NCI-H226 (cell line): ENCODE data around the gene ESR2.
"Not testable (repeated sequence)": the region's sequence is repeated elsewhere in the genome, so short reads cannot be mapped to it uniquely, and the experiment has no call there.

Source experiments
- DNase-seq: peaks from one replicate; pipeline ENCODE4 v3.0.0-alpha.2; 2015

The ESR2 gene

DNA sequence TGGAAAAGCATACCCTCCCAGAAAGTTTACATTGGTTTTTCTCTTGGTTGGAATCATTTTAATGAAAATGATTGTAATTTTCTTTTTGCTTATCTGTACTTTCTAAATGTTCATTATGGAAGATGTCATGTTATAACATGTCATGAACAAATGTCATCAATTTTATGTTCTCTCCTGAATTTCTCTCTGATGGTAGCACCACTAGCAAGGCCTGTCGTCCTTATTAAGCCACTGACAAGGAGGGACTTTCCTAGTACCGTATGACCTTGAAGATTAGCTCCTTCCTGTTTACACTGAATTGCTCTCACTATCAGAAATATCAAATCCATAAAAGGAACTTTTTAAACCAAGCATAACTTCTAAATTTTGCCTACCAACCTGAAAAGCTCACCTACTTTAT, 99.0 kb downstream of the ESR2 start:
- DNase-seq: no peak

DNA sequence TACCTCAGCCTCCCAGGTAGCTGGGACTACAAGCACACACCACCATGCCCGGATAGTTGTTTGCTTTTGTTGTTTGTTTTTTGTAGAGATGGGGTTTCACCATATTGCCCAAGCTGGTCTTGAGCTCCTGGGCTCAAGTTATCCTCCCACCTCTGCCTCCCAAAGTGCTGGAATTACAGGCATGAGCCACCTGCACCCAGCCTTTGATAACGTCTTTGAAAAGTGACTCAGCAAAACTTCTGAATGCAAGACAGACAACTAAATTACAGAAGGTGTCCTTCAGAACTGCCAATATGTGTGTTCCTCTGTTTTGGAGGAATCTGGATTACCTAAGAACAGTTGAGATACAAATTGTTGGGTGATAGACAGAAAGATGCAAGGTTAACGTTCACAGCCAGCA, 99.8 kb downstream of the ESR2 start:
- peak; percentile 30 for DNase-seq

DNA sequence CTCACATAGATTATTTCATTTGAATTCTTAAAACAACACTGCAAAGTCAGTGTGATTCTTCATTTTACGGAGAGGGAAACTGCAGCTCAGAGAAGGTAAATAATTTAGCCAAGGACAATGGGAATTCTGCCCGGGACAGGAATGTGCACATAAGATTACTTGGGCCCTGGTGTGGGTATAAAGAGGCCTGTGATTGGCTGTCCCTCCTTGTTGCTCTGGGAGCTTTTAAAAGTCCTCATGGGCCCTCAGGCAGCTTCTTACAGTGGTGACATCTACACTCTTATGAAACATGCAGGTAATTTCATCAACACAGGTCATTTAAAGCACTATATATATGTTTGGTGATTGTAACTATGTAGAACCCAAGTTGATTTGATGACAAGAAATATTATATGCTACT, 100.3 kb downstream of the ESR2 start:
- DNase-seq: no peak

DNA sequence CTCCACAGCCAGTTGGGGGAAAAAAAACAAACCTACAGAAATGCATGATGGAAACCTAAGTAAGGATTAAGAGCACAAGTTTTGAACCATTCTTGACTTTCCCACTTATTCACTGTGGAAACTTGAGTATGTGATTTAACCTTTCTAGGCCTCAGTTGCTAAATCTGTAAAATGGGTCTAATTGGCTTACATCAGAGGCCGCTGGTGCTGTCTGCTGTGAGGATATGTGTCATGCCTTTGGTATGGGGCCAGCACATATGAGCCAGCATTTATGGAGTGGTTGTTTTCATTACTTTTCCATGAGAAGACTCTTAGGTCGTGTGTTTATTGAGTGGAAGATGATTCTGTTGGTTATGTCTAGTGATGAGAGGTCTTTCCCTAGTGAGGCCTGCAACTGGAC, 102.4 kb downstream of the ESR2 start:
- DNase-seq: peak; percentile 63

DNA sequence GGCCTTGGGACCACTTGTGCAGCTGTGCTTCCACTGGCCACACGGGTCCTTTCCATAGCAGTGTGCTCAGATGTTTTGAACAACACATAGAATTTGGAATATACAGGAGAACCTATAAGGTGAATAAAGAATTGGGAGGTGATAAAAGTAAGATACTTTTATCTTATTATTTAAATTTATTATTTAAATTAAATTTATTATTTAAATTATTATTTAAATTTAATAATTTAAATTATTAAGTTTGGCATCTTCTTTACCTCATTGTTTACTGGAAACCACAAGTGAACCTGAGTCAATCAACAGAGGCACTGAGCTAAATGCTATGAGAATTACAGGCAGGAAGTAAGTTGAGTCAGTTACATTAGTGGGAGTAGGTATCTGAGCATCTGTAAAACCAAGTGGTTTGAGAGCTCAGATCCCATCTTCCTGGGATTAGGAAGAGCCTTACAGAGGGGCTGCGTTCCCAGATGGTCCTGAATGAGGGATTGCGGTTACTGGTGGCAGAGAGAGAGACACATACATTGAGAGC, 103.1 kb downstream of the ESR2 start:
- DNase-seq: peak; percentile 23

DNA sequence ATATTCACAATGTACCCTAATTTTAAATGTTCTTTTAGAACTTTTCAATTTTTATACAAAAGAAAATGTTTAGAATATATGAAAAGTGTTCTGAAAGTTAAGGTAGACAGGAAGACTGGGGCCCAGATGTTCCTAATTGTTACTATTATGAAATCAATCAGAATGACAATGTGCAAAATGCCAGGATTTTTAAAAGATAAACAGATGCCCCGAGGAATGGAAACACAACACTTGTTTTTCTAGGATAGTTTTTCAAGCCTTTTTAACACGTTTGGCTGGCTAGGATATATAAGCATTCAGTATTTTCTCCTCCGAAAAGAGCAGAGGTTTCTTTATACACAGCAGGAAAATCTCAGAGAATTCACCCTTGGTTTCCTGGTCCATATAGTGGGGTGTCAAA, 106.8 kb downstream of the ESR2 start:
- no peak for DNase-seq

DNA sequence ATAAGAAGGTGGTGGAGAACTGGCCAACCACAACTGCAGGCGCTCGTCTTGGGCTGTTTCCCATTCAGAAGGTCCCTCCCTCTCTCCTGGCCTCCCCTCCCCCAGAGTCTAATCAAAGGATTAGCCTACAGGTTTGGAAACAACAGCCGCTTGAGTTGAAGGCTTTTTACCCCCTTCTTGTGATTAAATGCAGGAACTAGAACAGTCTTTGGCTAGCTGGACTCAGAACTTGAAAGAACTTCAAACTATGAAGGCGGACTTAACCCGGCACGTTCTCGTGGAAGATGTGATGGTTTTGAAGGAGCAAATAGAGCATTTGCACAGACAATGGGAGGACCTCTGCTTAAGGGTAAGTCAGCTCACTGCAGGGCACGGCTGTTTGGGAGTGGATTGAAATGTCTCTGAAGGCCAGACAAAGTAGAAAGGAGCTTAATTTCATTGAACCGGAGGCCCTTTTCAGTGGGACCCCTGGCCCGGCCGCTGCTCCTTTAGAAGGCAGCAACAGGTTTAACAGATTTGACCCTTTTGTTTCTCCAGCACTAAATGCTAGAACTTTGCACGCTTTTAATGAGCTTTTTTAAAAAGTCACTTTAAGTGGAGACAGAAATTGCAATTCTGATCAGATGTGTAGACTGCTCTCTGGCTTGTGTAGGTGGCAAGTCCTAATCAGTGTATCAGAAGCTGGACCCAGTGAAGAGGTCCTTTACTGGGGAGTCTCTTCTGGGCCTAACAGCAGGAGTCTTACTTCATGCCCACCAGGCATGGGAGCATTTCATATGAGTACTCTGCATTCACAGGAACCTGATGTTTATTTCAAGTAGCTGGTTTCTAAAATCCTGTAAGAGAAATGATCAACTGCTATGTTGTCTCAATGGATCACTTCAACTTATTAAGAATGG, 107.7 kb downstream of the ESR2 start:
- DNase-seq: no peak

DNA sequence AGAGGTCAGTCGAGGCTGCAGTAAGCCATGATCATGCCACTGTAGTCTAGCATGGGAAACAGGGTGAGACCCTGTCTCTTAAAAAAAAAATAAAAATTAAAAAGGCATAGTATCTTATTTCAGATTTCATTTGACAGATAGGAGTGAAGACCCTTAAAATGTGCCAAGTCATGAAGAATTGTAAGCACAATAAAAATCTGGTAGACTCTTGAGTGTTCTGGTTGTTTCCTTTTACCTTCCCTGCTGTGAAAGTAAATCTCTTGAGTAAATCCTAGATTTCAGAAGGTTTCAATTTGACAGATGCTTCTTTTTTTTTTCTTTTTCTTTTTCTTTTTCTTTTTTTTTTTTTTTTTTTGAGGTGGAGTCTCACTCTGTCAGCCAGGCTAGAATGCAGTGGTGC, 109.0 kb downstream of the ESR2 start:
- no peak for DNase-seq

DNA sequence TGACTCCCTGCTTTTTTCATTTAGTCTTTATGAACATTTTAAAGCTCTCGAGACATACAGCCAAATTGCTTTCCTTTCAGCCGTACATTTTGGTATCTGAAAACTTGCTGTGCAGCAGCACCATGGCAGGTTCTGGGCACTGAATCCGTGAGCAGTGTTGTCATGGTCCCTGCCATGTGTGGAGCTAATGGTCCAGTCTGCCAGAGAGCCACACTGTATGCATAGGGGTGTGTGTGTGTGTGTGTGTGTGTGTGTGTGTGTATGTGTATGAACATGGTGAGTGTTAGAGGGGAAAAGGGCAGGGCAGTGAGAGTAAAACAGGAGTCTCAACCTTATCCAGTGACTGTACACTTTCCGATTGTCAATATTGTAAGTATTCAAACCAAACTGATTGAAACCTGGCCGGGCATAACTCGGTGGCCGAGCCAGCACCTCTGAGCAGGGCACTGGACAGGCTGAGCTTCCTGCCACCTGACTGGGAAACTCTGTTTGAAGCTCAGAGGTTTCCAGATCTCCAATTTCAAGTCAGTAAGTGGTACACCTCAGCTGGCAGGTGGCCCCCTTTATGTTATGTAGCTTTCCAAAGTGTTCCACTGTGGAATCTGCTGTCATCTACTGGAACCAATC, 110.0 kb downstream of the ESR2 start:
- DNase-seq: no peak

DNA sequence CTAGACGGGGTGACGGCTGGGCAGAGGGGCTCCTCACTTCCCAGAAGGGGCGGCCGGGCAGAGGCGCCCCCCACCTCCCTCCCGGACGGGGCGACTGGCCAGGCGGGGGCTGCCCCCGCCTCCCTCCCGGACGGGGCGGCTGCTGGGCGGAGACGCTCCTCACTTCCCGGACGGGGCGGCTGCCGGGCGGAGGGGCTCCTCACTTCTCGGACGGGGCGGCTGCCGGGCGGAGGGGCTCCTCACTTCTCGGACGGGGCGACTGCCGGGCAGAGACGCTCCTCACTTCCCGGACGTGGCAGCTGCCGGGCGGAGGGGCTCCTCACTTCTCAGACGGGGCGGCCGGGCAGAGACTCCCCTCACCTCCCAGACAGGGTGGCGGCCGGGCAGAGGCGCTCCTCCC, 111.3 kb downstream of the ESR2 start:
- not testable (repeated sequence) for DNase-seq

DNA sequence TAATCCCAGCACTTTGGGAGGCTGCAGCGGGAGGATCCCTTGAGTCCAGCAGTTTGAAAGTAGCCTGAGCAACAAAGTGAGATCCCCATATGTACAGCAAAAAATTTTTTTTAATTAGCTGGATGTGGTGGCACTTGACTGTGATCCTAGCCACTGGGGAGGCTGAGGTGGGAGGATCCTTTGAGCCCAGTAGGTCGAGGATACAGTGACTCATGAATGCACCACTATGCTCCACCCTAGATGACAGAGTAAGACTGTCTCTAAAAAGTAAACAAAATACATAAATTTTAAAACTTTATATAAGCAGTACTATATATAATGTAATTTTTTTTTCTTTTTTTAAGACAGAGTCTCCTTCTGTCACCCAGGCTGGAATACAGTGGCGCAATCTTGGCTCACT, 115.4 kb downstream of the ESR2 start:
- DNase-seq: no peak

DNA sequence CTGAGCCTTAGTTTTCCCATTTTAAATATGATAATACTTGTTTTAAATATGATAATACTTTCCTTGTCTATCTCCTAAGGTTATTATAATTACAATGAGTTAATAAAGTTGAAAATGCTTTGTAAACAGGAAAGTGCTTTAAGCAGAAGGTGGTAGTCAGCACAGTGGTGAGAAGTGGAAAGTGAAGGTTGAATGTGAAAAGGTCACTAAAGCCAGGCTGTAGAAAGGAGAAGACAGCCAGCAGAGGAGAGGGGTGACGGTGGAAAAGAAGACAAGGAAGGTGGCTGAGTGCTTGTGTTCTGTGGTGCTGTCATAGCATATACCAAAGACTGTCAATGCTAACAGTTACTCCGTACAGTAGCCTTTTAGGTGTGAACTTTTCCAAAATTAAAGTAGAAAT, 117.8 kb downstream of the ESR2 start:
- no peak for DNase-seq

DNA sequence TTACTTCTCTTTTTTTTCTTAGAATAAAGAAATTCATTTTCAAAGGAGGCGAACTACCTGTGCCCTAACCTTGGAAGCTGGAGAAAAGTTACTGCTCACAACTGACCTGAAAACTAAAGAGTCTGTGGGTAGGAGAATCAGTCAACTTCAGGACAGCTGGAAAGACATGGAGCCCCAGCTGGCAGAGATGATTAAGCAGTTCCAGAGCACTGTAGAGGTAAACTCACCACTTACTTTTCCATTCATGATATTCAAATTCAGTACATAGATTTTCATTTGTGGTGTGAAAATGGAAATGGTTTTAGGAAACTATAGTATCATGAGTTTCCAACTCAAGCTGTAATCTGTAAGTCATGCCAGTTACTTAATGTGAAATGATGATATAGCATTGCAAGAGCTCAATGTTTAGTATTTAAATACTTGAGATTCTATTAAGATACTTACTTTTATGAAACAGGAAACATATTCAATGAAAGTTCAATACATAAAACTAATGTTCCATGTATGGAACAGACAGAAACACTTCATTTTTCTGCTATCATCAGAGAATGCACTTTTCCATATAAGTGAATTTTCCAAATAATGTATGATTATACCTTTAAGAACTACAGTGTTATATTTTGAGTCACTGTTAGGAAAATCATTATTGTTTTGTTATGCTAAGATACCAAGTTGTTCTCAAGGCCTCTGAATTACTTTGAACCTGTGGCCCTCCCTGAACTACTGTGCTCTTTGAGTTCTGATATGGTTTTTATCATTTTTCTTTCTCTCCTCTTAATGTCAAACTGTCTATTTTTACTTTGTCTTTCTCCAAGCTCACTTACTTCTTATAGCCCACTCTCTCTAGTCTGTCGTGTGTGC, 119.0 kb downstream of the ESR2 start:
- DNase-seq: no peak

DNA sequence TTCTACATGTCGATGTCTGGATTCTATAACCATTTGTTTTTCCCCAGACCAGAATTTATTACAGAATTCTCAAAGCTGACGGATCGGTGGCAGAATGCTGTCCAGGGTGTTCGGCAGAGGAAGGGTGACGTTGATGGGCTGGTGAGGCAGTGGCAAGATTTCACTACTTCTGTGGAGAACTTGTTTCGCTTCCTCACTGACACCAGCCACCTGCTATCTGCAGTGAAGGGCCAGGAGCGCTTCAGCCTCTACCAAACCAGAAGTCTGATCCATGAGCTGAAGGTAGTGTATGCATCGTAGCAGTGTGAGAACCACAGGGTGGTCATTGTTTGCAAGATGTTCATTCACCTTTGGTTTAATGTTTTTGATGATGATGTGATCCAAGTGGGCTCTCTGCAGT, 124.0 kb downstream of the ESR2 start:
- no peak for DNase-seq

DNA sequence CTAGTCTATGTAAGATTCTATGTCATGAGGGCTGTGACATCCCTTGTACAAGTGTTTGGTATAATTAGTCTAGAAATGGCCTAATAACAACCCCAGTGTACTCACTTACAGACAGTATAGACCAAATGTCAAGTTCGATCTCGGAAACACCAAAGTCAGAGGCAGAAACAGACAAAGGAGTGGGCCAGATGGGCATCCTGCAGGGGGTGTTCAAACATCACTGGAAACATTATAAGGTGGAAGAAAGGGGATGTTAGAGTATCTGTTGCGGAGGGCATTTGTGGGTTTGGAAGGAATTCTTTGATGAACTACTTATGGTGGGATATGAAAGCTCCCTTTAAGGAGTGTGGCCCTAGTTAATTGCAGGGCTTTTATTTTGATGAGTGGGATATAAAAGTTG, 134.6 kb downstream of the ESR2 start:
- no peak for DNase-seq

DNA sequence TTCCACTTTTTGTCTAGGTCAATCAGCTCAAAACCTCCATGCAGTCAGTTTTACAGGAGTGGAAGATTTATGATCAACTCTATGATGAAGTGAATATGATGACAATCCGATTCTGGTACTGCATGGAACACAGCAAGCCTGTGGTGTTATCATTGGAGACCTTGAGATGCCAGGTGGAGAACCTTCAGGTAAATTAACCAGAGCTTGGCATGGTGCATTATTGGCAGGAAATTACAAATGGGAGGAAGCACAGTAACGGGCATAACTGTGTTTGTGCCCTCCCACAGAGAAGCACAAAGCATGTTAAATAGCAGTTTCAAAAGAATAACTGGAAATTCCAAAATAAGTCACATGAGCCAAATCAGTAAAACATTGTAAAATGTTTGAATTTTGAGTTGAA, 135.6 kb downstream of the ESR2 start:
- DNase-seq: no peak

DNA sequence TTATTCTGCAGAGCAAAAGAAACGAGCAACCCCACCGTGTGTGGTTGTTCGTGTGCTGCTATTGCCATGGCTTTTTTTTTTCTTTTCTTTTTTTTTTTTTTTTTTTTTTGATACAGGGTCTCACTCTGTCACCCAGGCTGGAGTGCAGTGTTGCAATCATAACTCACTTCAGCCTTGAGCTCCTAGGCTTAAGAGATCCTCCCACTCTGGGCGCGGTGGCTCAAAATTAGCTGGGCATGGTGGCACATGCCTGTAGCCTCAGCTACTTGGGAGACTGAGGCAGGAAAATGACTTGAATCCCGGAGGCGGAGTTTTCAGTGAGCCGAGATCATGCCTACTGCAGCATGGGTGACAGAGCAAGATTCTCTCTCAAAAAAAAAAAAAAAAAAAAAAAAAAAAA, 144.2 kb downstream of the ESR2 start:
- no peak for DNase-seq

DNA sequence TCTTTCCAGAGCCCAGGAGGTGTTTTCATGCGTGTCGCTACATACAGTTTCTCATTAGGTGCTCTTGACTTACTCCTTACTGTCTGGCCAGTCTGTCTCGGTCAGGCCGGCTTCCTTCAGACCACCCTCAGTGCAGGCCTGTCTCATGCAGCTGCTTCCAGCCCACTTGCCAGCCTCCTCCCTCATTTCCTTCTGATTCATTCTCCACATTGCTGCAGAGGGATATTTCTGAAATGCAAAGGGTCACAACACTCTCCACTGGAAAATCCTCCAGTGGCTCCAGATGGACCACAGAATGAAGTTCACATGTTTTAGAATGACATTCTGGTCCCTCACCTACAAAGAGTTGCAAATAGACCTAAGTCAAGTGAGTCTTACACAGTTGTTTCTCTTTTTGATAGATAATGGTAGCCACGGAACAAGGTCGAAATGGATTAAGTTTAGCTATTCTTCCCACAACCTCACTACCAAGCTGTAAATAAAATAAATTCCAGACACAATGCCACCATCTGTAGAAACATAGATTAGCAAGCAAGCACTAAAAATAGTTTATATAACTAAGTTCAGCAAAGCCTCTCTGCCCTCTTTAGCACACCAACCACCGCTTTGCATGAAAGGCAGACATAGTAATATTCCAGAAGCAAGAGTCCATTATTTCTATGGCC, 146.9 kb downstream of the ESR2 start:
- DNase-seq: no peak

DNA sequence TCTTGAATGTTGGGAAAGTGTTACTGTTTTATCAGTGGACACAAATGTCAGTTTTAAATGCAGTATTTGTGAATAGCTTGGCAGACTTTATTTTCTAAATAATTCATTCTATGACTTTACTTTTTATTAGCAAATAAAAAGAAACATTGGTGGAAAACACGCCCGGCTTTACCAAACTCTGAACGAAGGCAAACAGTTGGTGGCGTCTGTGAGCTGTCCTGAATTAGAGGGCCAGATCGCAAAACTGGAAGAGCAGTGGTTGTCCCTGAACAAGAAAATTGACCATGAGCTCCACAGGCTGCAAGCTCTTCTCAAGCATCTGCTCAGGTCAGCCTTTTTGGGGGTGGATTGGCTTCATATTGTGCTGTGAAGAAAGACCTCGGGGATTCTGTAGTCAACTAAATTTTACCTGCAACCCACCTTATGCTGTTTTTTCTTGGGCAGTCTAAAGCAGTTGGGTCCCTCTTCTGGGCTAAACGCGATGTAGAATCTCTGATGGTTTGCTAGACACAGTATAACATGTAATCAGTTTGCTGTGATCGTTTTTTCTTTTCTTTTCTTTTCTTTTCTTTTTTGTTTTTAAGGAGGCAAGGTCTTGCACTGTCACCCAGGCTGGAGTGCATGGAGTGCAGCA, 156.4 kb downstream of the ESR2 start:
- peak; percentile 5 for DNase-seq

DNA sequence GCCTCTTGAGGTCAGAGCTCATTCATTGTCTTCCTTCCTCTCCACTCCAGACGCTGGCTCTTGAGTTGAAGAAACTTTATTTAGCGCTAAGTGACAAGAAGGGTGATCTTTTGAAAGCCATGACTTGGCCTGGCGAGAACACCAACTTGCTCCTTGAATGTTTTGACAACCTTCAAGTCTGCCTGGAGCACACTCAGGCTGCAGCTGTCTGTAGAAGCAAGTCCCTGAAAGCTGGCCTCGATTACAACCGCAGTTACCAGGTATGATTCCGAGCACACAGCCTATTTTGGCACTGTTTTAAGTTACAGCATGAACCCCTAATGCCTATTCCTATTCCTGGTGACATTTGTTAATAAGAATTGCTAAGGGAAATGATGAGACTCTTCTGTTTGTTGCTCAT, 167.6 kb downstream of the ESR2 start:
- DNase-seq: no peak

DNA sequence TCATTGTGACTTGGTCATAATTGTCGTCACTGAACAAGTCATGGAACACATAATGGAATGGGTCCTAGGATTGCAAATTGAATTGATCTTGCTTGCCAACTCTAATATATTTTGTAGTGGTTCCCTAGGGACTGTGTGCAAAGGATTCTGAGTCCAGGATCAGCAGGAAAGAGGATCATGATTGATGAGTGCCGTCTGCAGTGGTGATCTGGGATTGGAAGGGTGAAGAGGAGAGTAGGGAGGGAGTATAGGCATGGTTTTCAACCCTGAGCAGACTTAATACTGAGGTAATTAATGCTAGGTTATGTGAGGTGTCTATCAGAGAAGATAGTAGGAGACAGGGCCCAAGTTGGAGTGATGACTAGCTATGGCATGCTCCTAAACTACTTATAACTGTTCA, 168.9 kb downstream of the ESR2 start:
- DNase-seq: no peak

DNA sequence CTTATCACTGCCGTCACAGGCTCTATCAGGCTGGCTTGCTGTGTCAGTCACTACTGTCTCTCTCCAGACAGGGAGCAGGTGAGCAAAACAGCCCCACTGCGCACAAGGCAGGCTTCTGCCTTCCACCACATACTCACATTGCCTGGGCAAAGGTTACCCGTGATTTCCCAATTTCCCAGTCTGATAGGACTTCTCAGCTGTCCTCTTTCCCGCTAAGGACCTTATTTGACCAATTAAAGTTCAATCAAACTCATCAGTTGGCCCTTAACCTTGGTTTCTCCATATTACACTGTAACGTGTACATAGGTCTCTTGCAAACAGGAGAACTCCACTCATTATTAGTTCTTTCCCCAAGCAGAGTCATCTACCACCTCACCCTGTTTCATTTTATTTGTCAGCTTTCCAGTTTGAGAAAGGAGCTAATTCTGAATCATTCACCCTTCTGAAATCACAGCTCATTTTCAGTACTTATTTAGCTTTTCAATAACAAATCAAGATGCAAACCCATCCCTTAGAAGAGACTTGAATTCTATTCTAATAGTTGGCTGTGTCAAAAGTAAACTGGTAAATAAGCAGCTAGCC, 170.8 kb downstream of the ESR2 start:
- DNase-seq: no peak
